Upper lobe of left lung (tissue), 4 donors: Measurements from ENCODE around the gene STXBP6.

Experiments
- EP300 ChIP-seq, 4 donors: sonication (generic); formaldehyde crosslinking; IDR thresholded peaks; one replicate each; pipeline ENCODE4 v1.5.1; 2017; ENCODE audit warnings: antibody characterized with exemption in 4 of 4, control low read depth in 2 of 4
- POLR2A ChIP-seq, 4 donors: fragments of 450-650 bp; IDR thresholded peaks; one replicate each; pipeline ENCODE4 v1.5.1; 2016 to 2017; ENCODE audit warnings: antibody characterized with exemption in 4 of 4, mild to moderate bottlenecking in 2 of 4
- TF ChIP-seq, protein P1 (sequence below), 6 experiments: fragments of 450-650 bp in 4 of 6; fragments of 200-600 bp in 2 of 6; sonication (generic) in 2 of 6; IDR thresholded peaks; one replicate each; pipeline ENCODE4 v1.5.1; 2016 to 2019; ENCODE audit warnings: antibody characterized with exemption in 6 of 6

DNA sequence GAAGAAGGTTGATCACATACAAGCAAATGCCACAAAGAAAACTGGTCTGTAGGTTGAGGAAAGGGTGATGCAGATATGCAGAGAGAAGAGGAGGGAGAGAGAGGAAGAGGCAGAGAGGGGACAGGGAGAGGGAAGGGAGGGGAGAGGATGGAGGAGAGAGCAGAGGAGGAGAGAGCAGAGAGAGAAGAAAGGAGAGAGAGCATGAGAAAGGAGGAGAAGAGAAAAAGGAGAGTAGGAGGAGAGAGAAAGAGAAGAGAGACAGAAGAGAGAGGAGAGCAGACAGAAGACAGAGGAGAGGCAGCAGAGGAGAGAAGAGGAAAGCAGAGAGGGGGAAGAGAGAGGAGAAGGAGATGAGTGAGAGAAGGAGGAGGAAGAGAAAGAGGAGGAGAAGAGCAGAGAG is 59.2 kb downstream of the STXBP6 start:
- TF ChIP-seq, protein P1, sequence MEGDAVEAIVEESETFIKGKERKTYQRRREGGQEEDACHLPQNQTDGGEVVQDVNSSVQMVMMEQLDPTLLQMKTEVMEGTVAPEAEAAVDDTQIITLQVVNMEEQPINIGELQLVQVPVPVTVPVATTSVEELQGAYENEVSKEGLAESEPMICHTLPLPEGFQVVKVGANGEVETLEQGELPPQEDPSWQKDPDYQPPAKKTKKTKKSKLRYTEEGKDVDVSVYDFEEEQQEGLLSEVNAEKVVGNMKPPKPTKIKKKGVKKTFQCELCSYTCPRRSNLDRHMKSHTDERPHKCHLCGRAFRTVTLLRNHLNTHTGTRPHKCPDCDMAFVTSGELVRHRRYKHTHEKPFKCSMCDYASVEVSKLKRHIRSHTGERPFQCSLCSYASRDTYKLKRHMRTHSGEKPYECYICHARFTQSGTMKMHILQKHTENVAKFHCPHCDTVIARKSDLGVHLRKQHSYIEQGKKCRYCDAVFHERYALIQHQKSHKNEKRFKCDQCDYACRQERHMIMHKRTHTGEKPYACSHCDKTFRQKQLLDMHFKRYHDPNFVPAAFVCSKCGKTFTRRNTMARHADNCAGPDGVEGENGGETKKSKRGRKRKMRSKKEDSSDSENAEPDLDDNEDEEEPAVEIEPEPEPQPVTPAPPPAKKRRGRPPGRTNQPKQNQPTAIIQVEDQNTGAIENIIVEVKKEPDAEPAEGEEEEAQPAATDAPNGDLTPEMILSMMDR (IDR thresholded peaks at IDR 0.05) = no peak
- TF ChIP-seq EP300 (IDR thresholded peaks at IDR 0.05) (no peak), POLR2A (IDR thresholded peaks at IDR 0.05) (no peak)
